ENCODE data around the gene RAB33B.

- TF ChIP-seq, protein P1, sequence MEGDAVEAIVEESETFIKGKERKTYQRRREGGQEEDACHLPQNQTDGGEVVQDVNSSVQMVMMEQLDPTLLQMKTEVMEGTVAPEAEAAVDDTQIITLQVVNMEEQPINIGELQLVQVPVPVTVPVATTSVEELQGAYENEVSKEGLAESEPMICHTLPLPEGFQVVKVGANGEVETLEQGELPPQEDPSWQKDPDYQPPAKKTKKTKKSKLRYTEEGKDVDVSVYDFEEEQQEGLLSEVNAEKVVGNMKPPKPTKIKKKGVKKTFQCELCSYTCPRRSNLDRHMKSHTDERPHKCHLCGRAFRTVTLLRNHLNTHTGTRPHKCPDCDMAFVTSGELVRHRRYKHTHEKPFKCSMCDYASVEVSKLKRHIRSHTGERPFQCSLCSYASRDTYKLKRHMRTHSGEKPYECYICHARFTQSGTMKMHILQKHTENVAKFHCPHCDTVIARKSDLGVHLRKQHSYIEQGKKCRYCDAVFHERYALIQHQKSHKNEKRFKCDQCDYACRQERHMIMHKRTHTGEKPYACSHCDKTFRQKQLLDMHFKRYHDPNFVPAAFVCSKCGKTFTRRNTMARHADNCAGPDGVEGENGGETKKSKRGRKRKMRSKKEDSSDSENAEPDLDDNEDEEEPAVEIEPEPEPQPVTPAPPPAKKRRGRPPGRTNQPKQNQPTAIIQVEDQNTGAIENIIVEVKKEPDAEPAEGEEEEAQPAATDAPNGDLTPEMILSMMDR (IDR thresholded peaks at IDR 0.05): peak; percentile 55 to 74 (median 69)
- TF ChIP-seq POLR2AphosphoS5 (IDR thresholded peaks at IDR 0.05): no peak
Measured at GRCh38 chr4:139416073-139416673, 37.7 kb upstream of the RAB33B start.

All from transverse colon (tissue), 4 donors.